GM21515 (cell line): ENCODE results near the gene THOC6.

Experiments
- ATAC-seq: cut with Tn5 transposase; IDR thresholded peaks from one replicate; pipeline ENCODE4 v1.9.1; 2021; ENCODE audit not compliant: unreplicated experiment

THOC6 gene

DNA sequence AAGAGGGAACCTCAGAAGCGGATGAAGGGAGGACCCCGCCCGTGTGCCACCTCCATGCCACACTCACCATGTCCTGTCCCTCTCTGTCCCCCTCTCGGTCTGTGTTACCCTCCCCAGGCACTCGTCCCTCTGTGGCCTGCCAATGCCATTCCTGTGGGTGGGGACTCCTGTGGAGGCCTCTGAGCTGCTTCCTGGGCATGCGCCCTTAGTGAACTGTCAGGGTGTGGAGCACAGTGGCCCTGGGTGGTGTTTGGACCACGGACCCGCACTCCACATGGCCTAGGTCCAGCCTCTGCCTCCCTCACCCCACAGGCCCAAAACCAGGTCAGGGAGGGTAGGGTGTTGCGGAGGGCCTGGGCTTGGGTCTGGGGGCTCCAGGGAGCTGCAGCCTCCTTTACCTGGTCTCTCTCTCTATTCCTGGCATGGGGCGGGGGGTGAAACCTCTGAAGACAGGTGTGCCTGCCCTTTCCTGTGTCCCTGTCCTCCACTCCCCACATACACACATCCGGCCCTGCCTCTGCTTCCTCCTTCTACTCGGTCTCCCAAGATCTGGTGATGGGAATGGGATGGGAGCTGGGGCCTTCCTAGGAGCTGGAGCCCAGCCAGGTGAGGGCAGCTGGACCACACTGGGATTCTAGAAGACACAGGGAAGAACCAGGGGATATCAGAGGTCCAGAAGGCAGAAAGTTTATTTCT lies 32.1 kb upstream of the THOC6 start:
- ATAC-seq = no peak

DNA sequence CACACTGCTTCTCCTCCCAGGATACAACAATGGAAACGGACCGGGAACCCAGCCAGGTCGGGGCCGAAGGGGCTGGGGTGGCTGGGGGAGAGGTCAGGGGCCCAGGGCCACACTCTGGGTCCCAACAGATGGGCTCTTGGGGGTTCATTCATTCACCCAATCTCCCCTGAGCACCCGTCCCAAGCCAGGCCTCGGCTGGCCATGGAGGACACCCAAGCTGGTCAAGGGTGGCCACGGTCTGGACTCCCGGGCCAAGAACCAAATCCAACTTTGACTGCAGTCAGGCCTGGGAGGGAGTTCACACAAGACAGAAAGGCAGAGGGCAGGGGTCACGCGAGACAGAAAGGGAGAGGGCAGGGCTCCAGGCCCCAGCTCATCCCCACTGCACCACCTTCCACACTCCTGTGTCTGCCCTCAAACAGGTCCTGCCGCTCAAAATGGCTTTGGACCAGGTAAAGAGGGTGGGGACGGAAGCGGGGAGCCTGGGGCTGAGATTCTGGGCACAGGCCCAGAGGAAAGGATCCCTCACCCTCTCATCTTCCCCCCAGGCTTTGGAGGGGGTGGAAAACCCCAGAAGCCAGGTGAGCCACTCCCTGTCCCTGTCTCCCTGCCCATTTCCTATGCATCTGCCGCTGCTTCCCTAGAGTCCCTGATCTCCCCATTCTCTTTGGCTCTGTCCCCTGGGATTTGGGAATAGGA lies 31.3 kb upstream of the THOC6 start:
- no peak for ATAC-seq

DNA sequence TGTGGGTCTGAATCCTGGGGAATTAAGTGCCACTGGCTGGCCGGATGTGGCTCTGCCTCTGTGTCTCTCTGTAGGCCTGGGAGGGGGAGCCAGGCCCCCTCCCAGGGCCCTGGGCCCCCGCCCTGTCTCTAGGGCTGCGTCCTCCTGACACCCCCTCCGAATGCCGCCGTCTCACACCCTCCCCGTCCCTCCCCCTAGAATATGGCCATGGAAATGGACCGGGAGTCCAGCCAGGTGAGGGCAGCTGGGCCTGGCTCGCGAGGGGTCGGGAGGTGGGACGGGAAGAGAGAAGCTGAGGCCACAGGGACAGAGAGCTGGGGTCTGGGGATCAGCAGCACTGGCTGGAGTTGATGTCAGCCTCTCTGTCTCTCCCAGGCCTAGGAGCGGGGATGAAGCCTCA lies 27.5 kb upstream of the THOC6 start:
- no peak for ATAC-seq

DNA sequence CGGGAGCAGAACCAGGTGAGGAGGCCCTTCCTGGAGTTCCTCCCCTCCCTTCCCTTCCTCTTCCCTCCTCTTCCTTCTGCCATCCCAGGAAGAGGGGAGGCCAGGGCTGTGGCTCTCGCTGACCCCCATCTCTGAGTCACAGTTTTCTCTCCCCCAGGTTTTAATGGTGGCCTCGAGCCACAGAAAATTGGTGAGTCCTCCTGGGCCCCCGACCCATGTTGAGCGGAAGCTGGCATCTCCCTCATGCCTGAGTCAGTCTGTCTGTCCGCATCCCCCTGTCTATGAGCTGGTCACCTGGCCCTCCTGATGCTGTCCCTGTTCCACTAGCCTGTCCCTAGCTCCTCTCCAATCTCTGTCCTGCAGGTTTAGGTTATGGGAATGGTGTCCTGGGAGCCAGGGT lies 23.9 kb upstream of the THOC6 start:
- ATAC-seq = no peak

DNA sequence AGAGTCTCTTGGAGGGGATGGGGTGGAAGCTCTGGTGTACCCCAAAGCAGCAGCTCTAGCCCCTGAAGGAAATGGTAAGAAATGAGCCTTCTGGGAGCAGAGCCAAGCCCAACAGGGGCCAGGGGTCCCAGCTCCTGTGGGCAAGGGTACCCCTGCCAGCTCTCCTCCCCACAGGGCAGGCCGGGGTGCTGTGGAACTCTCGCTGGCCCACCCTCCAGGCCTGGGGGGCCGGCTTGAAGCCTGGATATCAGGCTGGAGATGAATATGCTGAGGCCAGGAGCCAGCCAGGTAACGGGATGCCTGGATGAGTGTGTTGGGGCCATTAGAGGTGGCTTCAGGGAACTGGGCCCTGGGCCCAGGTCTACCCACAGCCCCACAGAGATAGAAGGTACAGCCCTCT lies 23.3 kb upstream of the THOC6 start:
- ATAC-seq = no peak

DNA sequence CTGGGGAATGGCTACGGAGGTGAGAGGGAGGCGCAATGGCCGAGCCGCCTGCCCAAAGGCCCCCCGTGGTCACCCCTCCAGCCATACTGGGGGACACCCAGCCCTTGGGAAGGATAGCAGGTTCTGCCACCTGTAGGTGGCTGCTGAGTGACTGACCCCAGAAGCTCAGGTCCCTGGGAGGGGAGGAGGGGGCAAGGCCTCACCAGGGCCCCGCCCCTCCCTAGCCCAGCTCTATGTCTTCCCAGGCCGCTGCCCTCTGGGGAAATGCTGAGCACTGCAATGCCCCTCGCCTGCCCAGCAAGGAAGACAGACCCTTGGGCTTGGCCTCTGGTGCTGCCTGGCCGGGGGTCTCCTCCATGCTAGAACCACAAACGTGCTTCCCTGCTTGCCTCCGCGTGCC lies 22.5 kb upstream of the THOC6 start:
- no peak for ATAC-seq

DNA sequence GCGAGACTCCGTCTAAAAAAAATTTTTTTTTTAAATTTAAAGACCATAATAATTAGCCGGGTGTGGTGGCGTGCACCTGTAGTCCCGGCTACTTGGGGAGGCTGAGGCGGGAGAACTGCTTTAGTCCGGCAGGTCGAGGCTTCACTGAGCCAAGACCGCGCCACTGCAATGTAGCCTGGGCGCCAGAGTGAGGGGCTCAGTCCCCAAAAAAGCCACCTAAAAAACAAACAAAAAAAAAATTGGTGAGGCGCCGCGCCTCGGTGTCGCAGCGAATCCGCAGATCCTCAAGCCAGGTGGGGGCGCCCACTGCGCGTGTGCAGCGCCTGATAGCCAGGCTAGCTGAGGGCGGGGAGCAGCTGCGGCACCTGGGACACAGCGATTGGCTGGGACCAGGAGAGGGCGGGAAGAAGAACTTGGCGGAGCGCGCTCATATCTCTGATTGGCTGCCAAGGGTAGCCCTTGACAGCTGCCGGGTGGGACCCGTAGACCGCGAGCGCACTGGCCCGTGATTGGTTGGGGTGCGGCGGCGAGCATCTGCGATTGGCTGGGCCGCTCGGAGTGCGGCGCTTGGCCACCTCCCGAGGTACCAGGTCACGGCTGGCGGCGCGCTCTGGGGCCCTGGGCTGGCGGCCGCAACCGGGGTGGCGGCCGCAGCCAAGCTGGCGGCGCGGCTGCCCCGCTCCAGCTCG lies 20.1 kb upstream of the THOC6 start:
- ATAC-seq = peak; percentile 92

DNA sequence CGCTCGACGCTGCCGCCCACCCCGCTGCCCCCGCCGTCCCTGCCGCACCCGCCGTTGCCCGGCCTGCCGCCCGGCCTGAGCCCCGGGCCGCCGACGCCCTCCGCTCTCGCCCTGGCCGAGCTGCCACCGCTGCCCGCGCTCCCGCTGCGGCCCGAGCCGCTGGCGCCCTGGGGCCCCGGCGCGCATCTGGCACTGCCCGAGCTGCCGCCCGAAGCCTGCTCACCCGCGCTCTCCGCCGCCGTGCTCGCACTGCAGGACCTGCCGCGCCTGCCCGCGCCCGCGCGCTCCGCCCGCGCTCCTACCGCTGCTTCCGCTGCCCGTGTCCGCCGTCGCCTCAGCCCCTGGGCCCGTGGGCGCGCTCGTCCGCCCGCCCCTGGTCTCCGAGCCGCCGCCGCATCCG lies 19.5 kb upstream of the THOC6 start:
- ATAC-seq = peak; percentile 1

DNA sequence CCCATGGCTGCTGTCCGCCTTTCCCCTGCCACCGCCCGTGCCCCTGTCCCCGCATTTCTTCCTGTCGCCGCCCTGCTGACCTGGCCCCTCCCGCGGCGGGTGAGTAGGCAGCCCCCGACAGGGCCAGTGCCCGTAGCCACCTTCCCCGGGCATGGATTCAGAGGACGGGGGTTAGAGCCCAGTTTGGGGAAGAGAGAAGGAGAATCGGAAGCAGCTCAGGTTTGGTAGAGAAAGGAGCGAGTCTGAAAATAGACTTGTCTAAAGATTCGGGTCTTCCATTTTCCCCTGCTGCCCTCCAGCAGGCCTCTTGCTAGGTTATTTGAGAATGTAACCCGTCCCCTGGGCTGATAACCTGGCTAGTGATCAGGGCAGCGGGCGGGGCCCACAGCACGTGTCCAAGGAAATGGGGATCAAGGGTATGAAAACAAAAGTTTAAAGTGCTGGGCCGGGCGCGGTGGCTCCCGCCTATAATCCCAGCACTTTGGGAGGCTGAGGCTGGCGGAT lies 19.0 kb upstream of the THOC6 start:
- no peak for ATAC-seq

DNA sequence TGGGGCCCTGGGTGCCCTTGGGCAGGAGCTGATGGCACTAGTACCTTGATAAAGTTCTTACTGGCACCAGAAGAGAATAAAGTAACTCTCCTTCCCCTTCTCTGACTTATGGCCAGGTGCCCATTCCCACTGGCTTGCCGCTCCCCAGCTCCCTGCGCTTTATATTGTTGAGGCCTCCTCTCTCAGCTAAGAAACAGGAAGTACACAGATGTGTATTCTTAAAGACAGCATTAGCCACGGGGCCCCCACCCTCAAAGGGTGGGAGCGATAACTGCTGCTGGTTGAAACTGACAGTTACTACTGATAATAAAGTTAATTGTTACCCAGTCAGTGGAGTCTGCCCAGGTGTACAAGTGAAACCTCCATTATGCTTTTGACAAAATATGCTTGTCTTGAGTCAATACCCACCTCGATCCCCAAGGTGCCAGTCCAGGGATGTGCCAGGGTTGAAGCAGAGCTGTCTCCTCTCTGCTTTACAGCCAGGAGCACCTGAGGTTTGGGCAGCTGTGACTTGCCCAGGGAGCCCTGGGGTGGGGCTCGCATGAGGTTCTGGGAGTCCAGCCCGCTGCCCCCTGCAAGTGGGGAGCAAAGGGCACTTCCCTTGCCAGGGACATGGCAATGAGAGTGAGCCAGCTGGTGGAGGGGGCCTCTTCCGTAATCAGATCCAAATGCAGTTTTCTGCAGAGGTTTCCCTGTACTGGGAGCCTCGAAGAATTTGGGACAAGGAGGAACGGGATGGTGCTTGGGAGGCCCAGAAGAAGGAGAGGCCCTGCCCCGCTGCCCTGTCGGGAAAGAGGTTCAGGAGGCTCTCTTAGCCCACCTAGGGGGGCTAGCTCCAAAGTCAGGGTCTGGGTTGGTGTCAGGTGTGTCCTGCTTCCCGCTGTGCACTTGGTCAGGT lies 16.5 kb upstream of the THOC6 start:
- no peak for ATAC-seq

DNA sequence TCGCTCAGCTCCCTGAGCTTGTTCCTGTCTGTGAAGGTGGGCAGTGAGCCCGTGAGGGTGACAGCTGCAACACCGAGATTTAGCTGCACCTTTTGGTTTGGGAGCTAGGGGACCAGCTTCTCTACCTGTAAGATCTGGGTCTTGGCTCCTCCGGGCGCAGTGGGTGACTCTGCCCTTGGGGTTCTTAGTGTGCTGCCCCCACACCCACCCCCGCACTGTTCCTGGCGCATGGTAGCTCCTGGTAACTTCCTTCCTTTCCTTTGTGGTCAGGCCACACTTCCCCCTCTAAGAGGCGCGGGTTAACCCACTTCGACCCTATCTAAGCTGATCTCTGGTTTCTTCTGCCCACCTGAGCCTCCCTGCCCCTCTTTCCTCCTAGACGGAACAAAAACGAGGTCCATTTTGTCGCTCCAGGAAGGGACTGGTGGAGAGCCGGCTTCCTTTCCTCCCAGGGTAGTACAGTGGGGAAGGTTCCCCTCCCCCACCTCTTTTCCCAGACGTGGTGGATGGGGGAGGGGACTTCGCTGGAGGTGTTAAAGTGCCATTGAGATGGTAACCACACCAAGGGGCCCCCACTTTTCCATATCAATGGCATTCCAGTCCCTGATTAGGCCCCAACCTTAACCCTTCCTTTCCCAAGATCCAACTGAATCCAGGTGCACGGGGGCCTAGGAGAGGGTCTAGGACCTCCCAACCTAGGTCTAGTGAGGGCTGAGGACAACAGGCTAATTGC lies 15.7 kb upstream of the THOC6 start:
- ATAC-seq = no peak

DNA sequence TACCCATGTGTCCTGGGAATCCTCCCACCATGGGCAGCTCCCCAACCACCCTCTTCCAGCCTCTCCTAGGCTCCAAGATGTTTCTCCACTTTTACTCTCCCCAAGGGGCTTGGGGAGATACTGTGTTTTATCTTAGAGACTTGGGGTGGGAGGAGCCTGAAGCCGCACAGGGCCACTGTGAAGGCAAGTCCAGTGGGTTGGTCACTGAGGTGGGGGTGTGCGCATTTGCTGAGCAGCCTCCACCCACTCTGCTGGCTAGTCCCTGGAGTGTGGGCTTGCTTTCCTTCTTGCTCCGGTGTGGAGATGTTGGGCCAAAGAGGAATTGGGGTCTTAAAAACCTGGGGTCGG lies 15.2 kb upstream of the THOC6 start:
- ATAC-seq = no peak

DNA sequence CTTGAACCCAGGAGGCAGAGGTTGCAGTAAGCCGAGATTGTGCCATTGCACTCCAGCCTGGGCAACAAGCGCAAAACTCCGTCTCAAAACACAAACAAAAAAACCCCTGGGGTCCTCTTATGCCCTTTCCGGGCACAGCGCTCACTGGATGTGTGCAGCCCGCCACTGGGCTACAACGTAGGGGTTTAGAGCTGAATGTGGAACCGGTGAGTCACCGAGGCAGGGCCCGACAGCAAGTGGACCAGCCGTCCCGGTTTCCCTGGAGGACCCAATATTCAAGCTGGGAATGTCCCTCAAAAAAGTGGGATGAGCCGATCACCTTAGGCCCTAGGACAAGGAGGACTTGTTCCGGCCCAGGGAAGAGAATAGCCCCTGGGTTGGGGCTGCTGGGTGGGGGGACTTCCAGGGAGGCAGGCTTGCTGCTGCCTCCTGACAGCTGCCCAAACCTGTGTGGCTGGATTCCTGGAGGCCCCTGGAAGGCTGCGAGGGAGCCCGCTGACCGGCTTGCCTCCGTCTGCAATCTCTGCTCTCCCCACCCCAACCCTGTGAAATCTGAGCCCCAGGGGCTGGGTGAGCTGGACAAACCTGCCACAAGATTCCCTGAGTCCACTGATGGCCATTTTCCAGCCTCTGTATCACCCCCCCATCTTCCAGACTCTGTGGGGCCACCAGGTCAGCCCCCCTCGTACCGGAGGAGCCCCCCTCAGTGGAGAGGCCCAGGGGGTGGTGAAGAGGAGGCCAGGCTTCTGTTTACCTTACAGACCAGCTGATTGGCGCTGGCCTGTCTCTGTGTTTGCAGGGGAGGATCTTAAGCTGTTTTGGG lies 14.1 kb upstream of the THOC6 start:
- no peak for ATAC-seq

DNA sequence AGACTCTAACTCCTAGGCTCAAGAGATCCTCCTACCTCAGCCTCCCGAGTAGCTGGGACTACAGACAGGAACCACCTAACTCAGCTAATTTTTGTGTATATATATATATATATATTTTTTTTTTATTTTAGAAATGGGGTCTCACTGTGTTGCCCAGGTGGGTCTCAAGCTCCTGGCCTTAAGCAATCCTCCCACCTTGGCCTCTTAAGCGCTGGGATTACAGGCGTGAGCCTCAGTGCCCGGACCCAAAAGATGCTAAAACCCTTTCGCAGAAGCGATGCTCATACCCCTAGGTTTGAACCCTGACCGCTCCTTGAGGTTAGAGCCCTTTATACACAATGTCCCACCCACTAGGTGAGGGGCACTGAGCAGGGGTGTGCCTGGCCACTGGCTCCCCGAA lies 13.3 kb upstream of the THOC6 start:
- no peak for ATAC-seq

DNA sequence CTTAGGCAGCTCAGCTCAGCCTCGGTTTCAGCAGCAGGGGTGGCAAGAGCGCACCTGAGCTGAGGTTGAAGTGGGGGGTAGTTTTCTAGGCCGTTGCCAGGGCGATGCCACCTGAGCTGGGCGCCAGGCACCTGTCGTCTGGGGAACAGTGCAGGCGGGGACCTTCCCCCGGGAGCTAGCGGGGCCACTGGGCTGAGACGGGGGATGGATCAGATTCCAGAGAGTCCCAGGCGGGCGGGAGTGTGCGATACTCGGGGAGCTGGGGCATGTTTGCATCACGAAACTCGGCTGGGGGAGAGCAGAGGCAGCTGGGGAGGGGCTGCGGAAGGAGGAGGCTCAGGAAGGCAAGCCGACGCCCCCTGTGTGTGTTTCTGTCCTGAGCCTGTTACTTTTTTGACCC lies 11.6 kb upstream of the THOC6 start:
- ATAC-seq = no peak

DNA sequence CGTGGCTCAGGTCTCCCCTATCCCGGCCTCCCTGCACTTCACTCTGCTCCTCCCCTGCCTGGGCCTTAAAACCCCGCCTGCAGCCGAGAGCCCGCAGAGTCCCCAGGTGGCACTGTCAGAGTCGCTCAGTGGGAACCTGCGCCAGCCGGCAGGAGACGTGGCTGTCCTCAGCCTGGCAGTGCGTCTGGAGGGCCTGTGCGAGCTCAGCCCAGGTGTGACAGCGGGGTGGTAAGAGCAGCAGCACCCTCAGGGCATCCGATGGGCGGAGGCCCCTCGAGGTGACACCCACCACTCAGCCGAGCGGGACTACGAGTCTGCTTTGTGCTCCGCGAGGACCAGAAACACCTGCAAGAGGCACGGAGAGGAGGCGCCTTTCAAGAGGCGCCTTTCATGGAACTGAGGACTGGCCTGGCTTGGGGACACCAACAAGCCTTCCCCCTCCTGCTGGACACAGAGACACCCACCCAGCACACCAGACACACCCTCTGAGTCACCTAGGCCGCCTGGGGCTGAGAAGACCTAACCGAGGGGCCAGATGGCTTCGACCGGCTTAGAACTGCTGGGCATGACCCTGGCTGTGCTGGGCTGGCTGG lies 10.9 kb upstream of the THOC6 start, which contains the start of gene CLDN9:
Gene CLDN9, plus strand, starts transcription at position 96 of the 593 bp plus-strand sequence. Its CDS starts 440 bp downstream, at position 536.
- ATAC-seq = no peak

DNA sequence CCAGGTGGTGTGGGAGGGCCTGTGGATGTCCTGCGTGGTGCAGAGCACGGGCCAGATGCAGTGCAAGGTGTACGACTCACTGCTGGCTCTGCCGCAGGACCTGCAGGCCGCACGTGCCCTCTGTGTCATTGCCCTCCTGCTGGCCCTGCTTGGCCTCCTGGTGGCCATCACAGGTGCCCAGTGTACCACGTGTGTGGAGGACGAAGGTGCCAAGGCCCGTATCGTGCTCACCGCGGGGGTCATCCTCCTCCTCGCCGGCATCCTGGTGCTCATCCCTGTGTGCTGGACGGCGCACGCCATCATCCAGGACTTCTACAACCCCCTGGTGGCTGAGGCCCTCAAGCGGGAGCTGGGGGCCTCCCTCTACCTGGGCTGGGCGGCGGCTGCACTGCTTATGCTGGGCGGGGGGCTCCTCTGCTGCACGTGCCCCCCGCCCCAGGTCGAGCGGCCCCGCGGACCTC lies 10.3 kb upstream of the THOC6 start:
- no peak for ATAC-seq

DNA sequence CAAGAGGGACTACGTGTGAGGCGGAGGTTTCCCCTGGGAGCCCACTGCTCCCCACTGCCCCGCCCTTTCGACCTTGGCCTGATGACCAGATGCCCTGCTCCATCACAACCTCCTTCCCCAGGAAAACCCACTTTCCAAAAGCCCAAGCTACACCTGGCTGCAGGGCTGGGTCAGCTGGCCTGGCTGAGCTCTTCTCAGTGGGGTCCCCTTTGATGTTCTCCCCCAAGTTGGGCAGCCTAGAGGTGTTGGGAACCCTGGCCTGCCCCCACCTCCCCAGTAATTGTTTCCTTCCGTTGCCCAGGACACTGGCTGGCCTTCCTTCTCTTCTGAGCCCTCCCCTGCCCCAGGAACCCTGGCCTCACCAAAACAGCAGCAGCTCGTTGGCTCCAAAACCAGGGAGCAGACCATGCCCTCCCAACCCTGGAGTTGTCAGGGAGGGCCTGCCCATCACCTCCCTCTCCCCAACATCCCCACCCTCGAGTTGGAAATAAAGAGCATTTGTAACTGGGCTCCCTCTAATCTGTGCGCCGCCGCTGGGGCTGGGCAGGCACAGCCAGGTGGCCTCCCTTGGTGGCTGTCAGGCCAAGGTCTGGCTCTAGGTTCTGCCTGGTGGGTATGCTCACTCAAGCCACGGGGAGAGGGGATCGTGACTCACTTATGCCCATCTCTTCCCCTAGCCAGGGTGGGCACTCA lies 9.7 kb upstream of the THOC6 start:
- no peak for ATAC-seq
